Lung (tissue), 12 donors: ENCODE measurements around the gene KCTD3. TPM values are rescaled to one million over a fixed set of nuclear protein-coding genes. Genes with fewer than 3 reads are reported as not detected.

ENCODE experiments used
- ATAC-seq: fragments of 200-7000 bp; cut with Tn5 transposase; one replicate; pipeline ENCODE4 v1.9.1; 2020; ENCODE audit warnings: moderate number of reproducible peaks; ENCODE audit not compliant: insufficient read depth, low FRiP score
- DNase-seq, 3 donors: peaks; one replicate each; pipeline ENCODE4 v3.0.0-alpha.2; 2013 to 2017
- H3K27ac ChIP-seq, 2 donors: one replicate each; pipeline ENCODE4 v1.5.1; 2013; ENCODE audit warnings: mild to moderate bottlenecking in 2 of 2, moderate library complexity in 2 of 2, control low read depth in 1 of 2, inconsistent platforms in 1 of 2, low read depth in 1 of 2, low read length in 1 of 2
- H3K27me3 ChIP-seq, 3 donors: one replicate each; pipeline ENCODE4 v1.5.1; 2013; ENCODE audit warnings: low read length in 2 of 3; ENCODE audit not compliant: control insufficient read depth in 3 of 3, insufficient read depth in 3 of 3
- H3K36me3 ChIP-seq, 4 donors: one replicate each; pipeline ENCODE4 v1.5.1; 2013; ENCODE audit warnings: low read length in 4 of 4, mild to moderate bottlenecking in 1 of 4, moderate library complexity in 1 of 4; ENCODE audit not compliant: control insufficient read depth in 4 of 4, insufficient read depth in 4 of 4
- H3K4me1 ChIP-seq, 5 donors: one replicate each; pipeline ENCODE4 v1.5.1; 2013; ENCODE audit warnings: low read length in 5 of 5, mild to moderate bottlenecking in 2 of 5, moderate library complexity in 1 of 5; ENCODE audit not compliant: control insufficient read depth in 5 of 5, insufficient read depth in 5 of 5
- H3K4me3 ChIP-seq: one replicate; pipeline ENCODE4 v1.5.1; 2013; ENCODE audit warnings: mild to moderate bottlenecking, control low read depth, moderate library complexity
- H3K9ac ChIP-seq, 2 donors: one replicate each; pipeline ENCODE4 v1.5.1; 2013; ENCODE audit warnings: low read length in 2 of 2, control low read depth in 1 of 2; ENCODE audit not compliant: insufficient read depth in 1 of 2
- H3K9me3 ChIP-seq, 4 donors: one replicate each; pipeline ENCODE4 v1.5.1; 2013; ENCODE audit warnings: low read length in 3 of 4, mild to moderate bottlenecking in 1 of 4, moderate library complexity in 1 of 4; ENCODE audit not compliant: control insufficient read depth in 4 of 4, insufficient read depth in 3 of 4
- CTCF ChIP-seq: IDR thresholded peaks from 2 replicates; pipeline ENCODE4 v1.5.1; 2012; ENCODE audit warnings: mild to moderate bottlenecking; ENCODE audit errors: control extremely low read depth, extremely low read depth
- WGBS, 2 donors: extraction: QIAGEN DNeasy Blood & Tissue Kit; methylation state at CpG; one replicate each; pipeline ENCODE4 v1.1.7; 2013; 5-methylcytosine and 5-hydroxymethylcytosine counted together
- polyA plus RNA-seq, 2 donors: library from polyadenylated mRNA; stranded (reverse); fragments of 200-250 nt; gene quantifications; one replicate each; pipeline ENCODE4 v1.2.1, GENCODE V29; 2013
- total RNA-seq, 2 donors: library from RNA; depleted of rRNA in 1 of 2; stranded (reverse); fragments of >200 nt in 1 of 2; gene quantifications; one replicate each; pipeline ENCODE4 v1.2.1, GENCODE V29; 2014 to 2021
- donor health status: control.
- donor health status: control.
- donor health status: Bipolar disorder and iron deficiency.
- donor health status: healthy.
- donor health status: DM: yes; HTN: yes; CAD: no.

KCTD3 gene
- total and polyA plus RNA-seq, 4 donors = 11.6 to 47.5 (median 18.1) TPM

- ATAC-seq (no peak), DNase-seq (no peak)
- Histone ChIP-seq H3K4me1 (no peaks in the 10 kb centered on the region), H3K9me3 (peaks cover 0 to 8% (median 1%) of the 10 kb centered on the region in 4 donors), H3K36me3 (no peaks in the 10 kb centered on the region), H3K27ac (no peak overlapping the region), H3K9ac (no peak overlapping the region), H3K27me3 (no peaks in the 10 kb centered on the region), H3K4me3 (no peak overlapping the region)
- TF ChIP-seq CTCF = no peak
- WGBS, 2 donors = 93 to 96% methylated on average over 1 of the region's 1 CpG
These were observed 20.1 kb upstream of the KCTD3 start for GRCh38 chr1:215547011-215547410.

GRCh38 chr1:215551806-215552205, 15.3 kb upstream of the KCTD3 start:
- Histone ChIP-seq H3K27ac (no peak overlapping the region), H3K9me3 (peaks cover 0 to 8% (median 4%) of the 10 kb centered on the region in 4 donors), H3K4me1 (no peaks in the 10 kb centered on the region), H3K4me3 (no peak overlapping the region), H3K36me3 (no peaks in the 10 kb centered on the region), H3K27me3 (no peaks in the 10 kb centered on the region), H3K9ac (no peak overlapping the region)
- ATAC-seq (no peak), DNase-seq (no peak)
- TF ChIP-seq CTCF = no peak
- WGBS, 2 donors = 92% methylated on average over 5 of the region's 5 CpGs

GRCh38 chr1:215554865-215555264, 12.2 kb upstream of the KCTD3 start:
- Histone ChIP-seq H3K27me3 (no peaks in the 10 kb centered on the region), H3K4me1 (no peaks in the 10 kb centered on the region), H3K4me3 (no peak overlapping the region), H3K36me3 (no peaks in the 10 kb centered on the region), H3K9ac (no peak overlapping the region), H3K27ac (no peak overlapping the region), H3K9me3 (peaks cover 0 to 10% (median 6%) of the 10 kb centered on the region in 4 donors)
- ATAC-seq (no peak), DNase-seq (no peak)
- WGBS, 2 donors = 90 to 97% methylated on average over 1 of the region's 1 CpG
- TF ChIP-seq CTCF = no peak

GRCh38 chr1:215555531-215555930, 11.6 kb upstream of the KCTD3 start:
- Histone ChIP-seq H3K27ac (no peak overlapping the region), H3K9me3 (peaks cover 0 to 10% (median 6%) of the 10 kb centered on the region in 4 donors), H3K4me1 (no peaks in the 10 kb centered on the region), H3K36me3 (no peaks in the 10 kb centered on the region), H3K27me3 (no peaks in the 10 kb centered on the region), H3K9ac (no peak overlapping the region), H3K4me3 (no peak overlapping the region)
- 59 to 64% methylated on average over 1 of the region's 1 CpG for WGBS, 2 donors
- no peak for ATAC-seq
- no peak for DNase-seq
- no peak for TF ChIP-seq CTCF
